HCT116 (cell line): Measurements from ENCODE around the gene ZSCAN23. TPM values are rescaled to one million over a fixed set of nuclear protein-coding genes. Genes with fewer than 3 reads are reported as not detected.

ENCODE experiments used
- ATAC-seq: fragments of 200-7000 bp; cut with Tn5 transposase; 2 replicates; pipeline ENCODE4 v1.9.1; 2020; ENCODE audit warnings: mild to moderate bottlenecking, moderate library complexity
- BruUV-seq: library from RNA; stranded (reverse); fragments of 400-500 nt; replicated peaks from 2 replicates; lab custom pipeline; 2021; lab: Mats Ljungman, UMichigan
- CTCF ChIA-PET: fragments of 300-600 bp; sonication (Branson Sonifier 250); formaldehyde crosslinking; loops from one replicate; lab custom pipeline; 2021; ENCODE audit warnings: antibody characterized with exemption; lab: Charles Lee
- POLR2A ChIA-PET: fragments of 300-600, 350-600 bp; sonication (Branson Sonifier 250); formaldehyde crosslinking; loops from one replicate; lab custom pipeline; 2021; ENCODE audit warnings: antibody characterized with exemption; lab: Charles Lee
- RAD21 ChIA-PET, 2 experiments: fragments of 300-600 bp; sonication (Branson Sonifier 250); formaldehyde crosslinking; loops; one replicate each; lab custom pipeline; 2023; ENCODE audit warnings: low total read pairs in 2 of 2; ENCODE audit not compliant: uncharacterized antibody in 2 of 2, unreplicated experiment in 2 of 2, low non-redundant PET in 1 of 2; lab: Charles Lee
- DNase-seq: peaks from one replicate; pipeline ENCODE4 v3.0.0-alpha.2; 2010; ENCODE audit warnings: low read depth, low spot score
- H2AFZ ChIP-seq: fragments of 200-600 bp; shearing (Covaris generic), sonication (generic); 2 replicates; pipeline ENCODE4 v1.6.1; 2017; ENCODE audit warnings: low read depth, mixed run types, mixed read lengths, antibody characterized with exemption, low read length; ENCODE audit not compliant: poor library complexity, severe bottlenecking
- H3K27ac ChIP-seq: 2 replicates; pipeline ENCODE4 v1.5.1; 2012; ENCODE audit warnings: low read depth, low read length
- H3K27me3 ChIP-seq: fragments of 200-600 bp; sonication (generic); 2 replicates; pipeline ENCODE4 v1.6.1; 2016; ENCODE audit warnings: mixed run types, low read length, mixed read lengths; ENCODE audit not compliant: insufficient read depth
- H3K36me3 ChIP-seq, 2 experiments: fragments of 200-500 bp in 1 of 2; fragments of 200-600 bp in 1 of 2; sonication (Bioruptor generic) in 1 of 2; sonication (generic) in 1 of 2; 2 replicates each; pipeline versions ENCODE4 v1.5.1 to v1.6.1; 2014 to 2016; ENCODE audit warnings: low read length in 2 of 2, inconsistent platforms in 1 of 2, mixed read lengths in 1 of 2, mixed run types in 1 of 2; ENCODE audit not compliant: insufficient read depth in 2 of 2, control insufficient read depth in 1 of 2
- H3K4me1 ChIP-seq, 2 experiments: fragments of 200-600 bp in 1 of 2; sonication (generic) in 1 of 2; 2 replicates each; pipeline versions ENCODE4 v1.5.1 to v1.6.1; 2012 to 2017; ENCODE audit warnings: low read length in 2 of 2, inconsistent platforms in 1 of 2, mild to moderate bottlenecking in 1 of 2, mixed read lengths in 1 of 2, mixed run types in 1 of 2, moderate library complexity in 1 of 2; ENCODE audit not compliant: insufficient read depth in 2 of 2, control insufficient read depth in 1 of 2
- H3K4me2 ChIP-seq: fragments of 200-600 bp; sonication (generic); 2 replicates; pipeline ENCODE4 v1.6.1; 2017; ENCODE audit warnings: mixed run types, low read length, mixed read lengths
- H3K4me3 ChIP-seq, 2 experiments: fragments of 200-600 bp in 1 of 2; sonication (generic) in 1 of 2; replicated peaks in 1 of 2; 2 replicates each; pipeline ENCODE4 v1.5.1; 2011 to 2016; ENCODE audit warnings: low read length in 2 of 2, control low read depth in 1 of 2, low read depth in 1 of 2, mild to moderate bottlenecking in 1 of 2, mixed read lengths in 1 of 2, mixed run types in 1 of 2
- H3K79me2 ChIP-seq: fragments of 200-600 bp; sonication (generic); 2 replicates; pipeline ENCODE4 v1.6.1; 2017; ENCODE audit warnings: mild to moderate bottlenecking, mixed run types, low read length, moderate library complexity, mixed read lengths; ENCODE audit not compliant: insufficient read depth
- H3K9ac ChIP-seq: fragments of 200-600 bp; sonication (generic); 2 replicates; pipeline ENCODE4 v1.6.1; 2016; ENCODE audit warnings: low read length, mixed read lengths
- H3K9me2 ChIP-seq: fragments of 200-600 bp; sonication (generic), shearing (Covaris generic); 2 replicates; pipeline ENCODE4 v1.6.1; 2017; ENCODE audit warnings: mixed run types, mild to moderate bottlenecking, moderate library complexity; ENCODE audit not compliant: insufficient read depth
- H3K9me3 ChIP-seq, 2 experiments: fragments of 200-500 bp in 1 of 2; fragments of 200-600 bp in 1 of 2; sonication (Bioruptor generic) in 1 of 2; sonication (generic) in 1 of 2; 2 replicates each; pipeline ENCODE4 v1.6.1; 2014 to 2017; ENCODE audit warnings: low read length in 2 of 2, mixed read lengths in 2 of 2, inconsistent platforms in 1 of 2, low read depth in 1 of 2, mild to moderate bottlenecking in 1 of 2, mixed run types in 1 of 2, moderate library complexity in 1 of 2; ENCODE audit not compliant: control insufficient read depth in 1 of 2, insufficient read depth in 1 of 2
- H4K20me1 ChIP-seq: fragments of 200-600 bp; sonication (generic), shearing (Covaris generic); 2 replicates; pipeline ENCODE4 v1.6.1; 2017; ENCODE audit warnings: mixed run types, mild to moderate bottlenecking, moderate library complexity; ENCODE audit not compliant: insufficient read depth
- EGR1 ChIP-seq: IDR thresholded peaks from 2 replicates; pipeline ENCODE4 v1.6.1; 2012; ENCODE audit warnings: low read depth
- FOSL1 ChIP-seq: IDR thresholded peaks from 2 replicates; pipeline ENCODE4 v1.6.1; 2012; ENCODE audit warnings: low read depth
- JUND ChIP-seq: IDR thresholded peaks from 2 replicates; pipeline ENCODE4 v1.6.1; 2012
- POLR2A ChIP-seq: IDR thresholded peaks from 2 replicates; pipeline ENCODE4 v1.7.0; 2011; ENCODE audit warnings: borderline replicate concordance; ENCODE audit not compliant: insufficient read depth, insufficient read length; ENCODE audit errors: extremely low read depth
- POLR2AphosphoS5 ChIP-seq: IDR thresholded peaks from 2 replicates; pipeline ENCODE4 v1.6.1; 2011; ENCODE audit warnings: mild to moderate bottlenecking, low read depth, low read length, moderate library complexity
- RAD21 ChIP-seq: IDR thresholded peaks from 2 replicates; pipeline ENCODE4 v1.6.1; 2012; ENCODE audit warnings: low read depth, mild to moderate bottlenecking
- TCF7L2 ChIP-seq: IDR thresholded peaks from 2 replicates; pipeline ENCODE4 v1.7.0; 2011; ENCODE audit warnings: borderline replicate concordance, inconsistent platforms; ENCODE audit not compliant: insufficient read depth, insufficient read length; ENCODE audit errors: extremely low read depth
- ZFX ChIP-seq: fragments of 450-650 bp; IDR thresholded peaks from 2 replicates; pipeline ENCODE4 v1.6.1; 2017
- ZNF274 ChIP-seq: fragments of 200-500 bp; sonication (Bioruptor generic); IDR thresholded peaks from 2 replicates; pipeline ENCODE4 v1.6.1; 2014; ENCODE audit warnings: mild to moderate bottlenecking, low read depth, low read length, inconsistent platforms
- intact Hi-C: fragments of 100-400 bp; cut with micrococcal nuclease; formaldehyde crosslinking; loops from 2 replicates; pipeline ENCODE4 v1.10.0; 2022
- total RNA-seq: library from RNA; stranded (reverse); gene quantifications from one replicate; pipeline ENCODE4 v1.2.1, GENCODE V29; 2021; ENCODE audit not compliant: unreplicated experiment
- TF ChIP-seq, protein P1 (sequence below), 3 experiments: fragments of 200-600 bp in 1 of 3; sonication (generic) in 1 of 3; IDR thresholded peaks in 2 of 3; conservative IDR thresholded peaks in 1 of 3; 2 replicates each; pipeline ENCODE4 v1.5.1; 2012 to 2017; ENCODE audit warnings: low read depth in 2 of 3, low read length in 2 of 3, antibody characterized with exemption in 1 of 3, borderline replicate concordance in 1 of 3, control low read depth in 1 of 3, mild to moderate bottlenecking in 1 of 3, mixed read lengths in 1 of 3, mixed run types in 1 of 3, moderate library complexity in 1 of 3; ENCODE audit not compliant: insufficient read depth in 1 of 3
- TF ChIP-seq, protein P2 (sequence below): IDR thresholded peaks from 2 replicates; pipeline ENCODE4 v1.6.1; 2012; ENCODE audit warnings: low read depth
- TF ChIP-seq, protein P3 (sequence below): IDR thresholded peaks from 2 replicates; pipeline ENCODE4 v1.6.1; 2011; ENCODE audit warnings: mild to moderate bottlenecking, low read length, moderate library complexity; ENCODE audit not compliant: insufficient replicate concordance; ENCODE audit errors: extremely low read depth
- TF ChIP-seq, protein P4 (sequence below): IDR thresholded peaks from 2 replicates; pipeline ENCODE4 v1.6.1; 2012

ZSCAN23 gene
- total RNA-seq, 1 experiment from 2014 or later: not detected

DNA sequence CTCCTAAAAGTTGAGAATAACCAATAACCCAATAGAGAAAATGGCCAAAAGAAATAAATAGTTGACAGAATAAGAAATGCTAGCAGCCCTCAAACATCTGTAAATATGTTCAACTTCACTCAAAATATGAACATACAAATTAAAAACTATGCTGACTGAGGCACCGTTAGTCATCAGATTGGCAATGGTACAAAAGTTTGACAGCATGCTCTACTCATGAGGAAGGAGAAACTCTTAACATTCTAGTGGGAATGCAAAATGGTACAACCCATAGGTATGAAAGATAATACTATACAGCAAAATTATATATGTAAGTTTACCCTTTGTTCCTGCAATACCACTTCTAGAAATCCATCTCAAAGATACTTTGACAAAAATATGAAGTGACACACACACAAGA is 42.1 kb downstream of the ZSCAN23 start:
- POLR2A ChIA-PET: no interaction called here

DNA sequence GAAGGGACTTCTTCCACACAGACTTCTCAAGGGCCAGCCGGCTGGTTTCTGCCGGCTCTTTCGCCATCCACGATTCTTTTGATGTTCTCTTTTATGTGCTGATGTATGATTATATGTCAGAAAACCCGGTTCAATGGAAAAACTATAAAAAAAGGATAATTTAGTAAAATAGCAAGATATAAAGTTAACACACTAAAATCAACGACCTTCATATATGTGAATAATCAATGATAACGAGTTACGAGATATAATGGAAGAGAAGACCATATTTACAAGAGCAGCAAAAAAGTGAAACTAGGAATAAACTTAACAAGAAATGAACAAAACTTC is 43.2 kb downstream of the ZSCAN23 start:
- H2AFZ ChIP-seq: no peak overlapping the region
- ATAC-seq (no peak), DNase-seq (no peak)
- H3K27me3 ChIP-seq: no peaks in the 10 kb centered on the region
- intact Hi-C loops: no loop called here
- no peaks in the 10 kb centered on the region for H3K79me2 ChIP-seq
- ChIA-PET CTCF (no interaction called here), POLR2A (no interaction called here), RAD21 (no interaction called here)
- peaks cover 0 to 14% of the 10 kb centered on the region in 2 experiments; a peak in 2 of 4 replicates for H3K4me1 ChIP-seq
- H3K9ac ChIP-seq: no peak overlapping the region
- H4K20me1 ChIP-seq: no peaks in the 10 kb centered on the region
- no peak overlapping the region for H3K4me2 ChIP-seq
- H3K9me3 ChIP-seq: no peaks in the 10 kb centered on the region
- H3K4me3 ChIP-seq: no peak overlapping the region
- H3K27ac ChIP-seq: no peak overlapping the region
- H3K9me2 ChIP-seq: no peaks in the 10 kb centered on the region
- H3K36me3 ChIP-seq: no peaks in the 10 kb centered on the region
- BruUV-seq: no TSS peak
- TF ChIP-seq RAD21: no peak
- no peak for TF ChIP-seq ZNF274
- no peak for TF ChIP-seq TCF7L2
- TF ChIP-seq JUND: no peak
- no peak for TF ChIP-seq FOSL1
- TF ChIP-seq EGR1: no peak
- TF ChIP-seq POLR2A: no peak
- TF ChIP-seq POLR2AphosphoS5: no peak
- TF ChIP-seq, protein P1, sequence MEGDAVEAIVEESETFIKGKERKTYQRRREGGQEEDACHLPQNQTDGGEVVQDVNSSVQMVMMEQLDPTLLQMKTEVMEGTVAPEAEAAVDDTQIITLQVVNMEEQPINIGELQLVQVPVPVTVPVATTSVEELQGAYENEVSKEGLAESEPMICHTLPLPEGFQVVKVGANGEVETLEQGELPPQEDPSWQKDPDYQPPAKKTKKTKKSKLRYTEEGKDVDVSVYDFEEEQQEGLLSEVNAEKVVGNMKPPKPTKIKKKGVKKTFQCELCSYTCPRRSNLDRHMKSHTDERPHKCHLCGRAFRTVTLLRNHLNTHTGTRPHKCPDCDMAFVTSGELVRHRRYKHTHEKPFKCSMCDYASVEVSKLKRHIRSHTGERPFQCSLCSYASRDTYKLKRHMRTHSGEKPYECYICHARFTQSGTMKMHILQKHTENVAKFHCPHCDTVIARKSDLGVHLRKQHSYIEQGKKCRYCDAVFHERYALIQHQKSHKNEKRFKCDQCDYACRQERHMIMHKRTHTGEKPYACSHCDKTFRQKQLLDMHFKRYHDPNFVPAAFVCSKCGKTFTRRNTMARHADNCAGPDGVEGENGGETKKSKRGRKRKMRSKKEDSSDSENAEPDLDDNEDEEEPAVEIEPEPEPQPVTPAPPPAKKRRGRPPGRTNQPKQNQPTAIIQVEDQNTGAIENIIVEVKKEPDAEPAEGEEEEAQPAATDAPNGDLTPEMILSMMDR (IDR thresholded peaks at IDR 0.05 in 2 of 3, conservative IDR thresholded peaks at IDR 0.05 in 1 of 3; ENCODE audit: borderline replicate concordance in 1 of 3, insufficient read depth in 1 of 3, low read depth in 2 of 3, low read length in 2 of 3): no peak
- TF ChIP-seq, protein P2, sequence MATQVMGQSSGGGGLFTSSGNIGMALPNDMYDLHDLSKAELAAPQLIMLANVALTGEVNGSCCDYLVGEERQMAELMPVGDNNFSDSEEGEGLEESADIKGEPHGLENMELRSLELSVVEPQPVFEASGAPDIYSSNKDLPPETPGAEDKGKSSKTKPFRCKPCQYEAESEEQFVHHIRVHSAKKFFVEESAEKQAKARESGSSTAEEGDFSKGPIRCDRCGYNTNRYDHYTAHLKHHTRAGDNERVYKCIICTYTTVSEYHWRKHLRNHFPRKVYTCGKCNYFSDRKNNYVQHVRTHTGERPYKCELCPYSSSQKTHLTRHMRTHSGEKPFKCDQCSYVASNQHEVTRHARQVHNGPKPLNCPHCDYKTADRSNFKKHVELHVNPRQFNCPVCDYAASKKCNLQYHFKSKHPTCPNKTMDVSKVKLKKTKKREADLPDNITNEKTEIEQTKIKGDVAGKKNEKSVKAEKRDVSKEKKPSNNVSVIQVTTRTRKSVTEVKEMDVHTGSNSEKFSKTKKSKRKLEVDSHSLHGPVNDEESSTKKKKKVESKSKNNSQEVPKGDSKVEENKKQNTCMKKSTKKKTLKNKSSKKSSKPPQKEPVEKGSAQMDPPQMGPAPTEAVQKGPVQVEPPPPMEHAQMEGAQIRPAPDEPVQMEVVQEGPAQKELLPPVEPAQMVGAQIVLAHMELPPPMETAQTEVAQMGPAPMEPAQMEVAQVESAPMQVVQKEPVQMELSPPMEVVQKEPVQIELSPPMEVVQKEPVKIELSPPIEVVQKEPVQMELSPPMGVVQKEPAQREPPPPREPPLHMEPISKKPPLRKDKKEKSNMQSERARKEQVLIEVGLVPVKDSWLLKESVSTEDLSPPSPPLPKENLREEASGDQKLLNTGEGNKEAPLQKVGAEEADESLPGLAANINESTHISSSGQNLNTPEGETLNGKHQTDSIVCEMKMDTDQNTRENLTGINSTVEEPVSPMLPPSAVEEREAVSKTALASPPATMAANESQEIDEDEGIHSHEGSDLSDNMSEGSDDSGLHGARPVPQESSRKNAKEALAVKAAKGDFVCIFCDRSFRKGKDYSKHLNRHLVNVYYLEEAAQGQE: no peak
- TF ChIP-seq ZFX: no peak
- TF ChIP-seq, protein P3, sequence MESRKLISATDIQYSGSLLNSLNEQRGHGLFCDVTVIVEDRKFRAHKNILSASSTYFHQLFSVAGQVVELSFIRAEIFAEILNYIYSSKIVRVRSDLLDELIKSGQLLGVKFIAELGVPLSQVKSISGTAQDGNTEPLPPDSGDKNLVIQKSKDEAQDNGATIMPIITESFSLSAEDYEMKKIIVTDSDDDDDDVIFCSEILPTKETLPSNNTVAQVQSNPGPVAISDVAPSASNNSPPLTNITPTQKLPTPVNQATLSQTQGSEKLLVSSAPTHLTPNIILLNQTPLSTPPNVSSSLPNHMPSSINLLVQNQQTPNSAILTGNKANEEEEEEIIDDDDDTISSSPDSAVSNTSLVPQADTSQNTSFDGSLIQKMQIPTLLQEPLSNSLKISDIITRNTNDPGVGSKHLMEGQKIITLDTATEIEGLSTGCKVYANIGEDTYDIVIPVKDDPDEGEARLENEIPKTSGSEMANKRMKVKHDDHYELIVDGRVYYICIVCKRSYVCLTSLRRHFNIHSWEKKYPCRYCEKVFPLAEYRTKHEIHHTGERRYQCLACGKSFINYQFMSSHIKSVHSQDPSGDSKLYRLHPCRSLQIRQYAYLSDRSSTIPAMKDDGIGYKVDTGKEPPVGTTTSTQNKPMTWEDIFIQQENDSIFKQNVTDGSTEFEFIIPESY: no peak

More for the DNA sequence above, 42.1 kb downstream of the ZSCAN23 start:
- Histone ChIP-seq H3K27ac (no peak overlapping the region), H3K9me3 (no peaks in the 10 kb centered on the region), H3K36me3 (no peaks in the 10 kb centered on the region), H3K9ac (no peak overlapping the region), H3K4me1 (peaks cover 0 to 11% of the 10 kb centered on the region in 2 experiments; a peak in 2 of 4 replicates), H3K27me3 (no peaks in the 10 kb centered on the region), H3K4me3 (no peak overlapping the region), H3K4me2 (no peak overlapping the region), H3K79me2 (no peaks in the 10 kb centered on the region), H4K20me1 (no peaks in the 10 kb centered on the region), H2AFZ (no peak overlapping the region), H3K9me2 (no peaks in the 10 kb centered on the region)
- RAD21 ChIA-PET: no interaction called here
- intact Hi-C loops: no loop called here
- CTCF ChIA-PET: no interaction called here
- no TSS peak for BruUV-seq
- TF ChIP-seq, protein P4, sequence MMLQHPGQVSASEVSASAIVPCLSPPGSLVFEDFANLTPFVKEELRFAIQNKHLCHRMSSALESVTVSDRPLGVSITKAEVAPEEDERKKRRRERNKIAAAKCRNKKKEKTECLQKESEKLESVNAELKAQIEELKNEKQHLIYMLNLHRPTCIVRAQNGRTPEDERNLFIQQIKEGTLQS: no peak
- TF ChIP-seq ZFX: no peak
- DNase-seq (no peak), ATAC-seq (no peak)
